DOHH2 (cell line): ENCODE measurements around the gene SLC22A31.
"Not testable (repeated sequence)": the region's sequence is repeated elsewhere in the genome, so short reads cannot be mapped to it uniquely, and the experiment has no call there.

Experiments
- H3F3A ChIP-seq: fragments of 200-600 bp; sonication (generic), shearing (Covaris generic); 2 replicates; pipeline ENCODE4 v1.6.0; 2016; ENCODE audit warnings: antibody characterized with exemption, mild to moderate bottlenecking; ENCODE audit not compliant: control insufficient read depth, insufficient read depth
- H3K27ac ChIP-seq: fragments of 200-600 bp; sonication (generic); 2 replicates; pipeline ENCODE4 v1.5.1; 2014; ENCODE audit warnings: low read depth, mild to moderate bottlenecking, low read length, moderate library complexity
- H3K27me3 ChIP-seq: fragments of 200-600 bp; sonication (generic); 2 replicates; pipeline ENCODE4 v1.6.1; 2014; ENCODE audit warnings: mild to moderate bottlenecking, low read length, mixed read lengths; ENCODE audit not compliant: control insufficient read depth
- H3K36me3 ChIP-seq: fragments of 200-600 bp; sonication (generic); 2 replicates; pipeline ENCODE4 v1.6.1; 2014; ENCODE audit warnings: mild to moderate bottlenecking, low read length, moderate library complexity, mixed read lengths; ENCODE audit not compliant: control insufficient read depth
- H3K4me1 ChIP-seq: fragments of 200-600 bp; sonication (generic); 2 replicates; pipeline ENCODE4 v1.6.1; 2014; ENCODE audit warnings: mild to moderate bottlenecking, low read length, mixed read lengths; ENCODE audit not compliant: control insufficient read depth
- H3K4me2 ChIP-seq: fragments of 200-600 bp; sonication (generic); 2 replicates; pipeline ENCODE4 v1.6.0; 2014; ENCODE audit warnings: mild to moderate bottlenecking, low read length, moderate library complexity
- H3K4me3 ChIP-seq: fragments of 200-600 bp; sonication (generic); 2 replicates; pipeline ENCODE4 v1.5.1; 2014; ENCODE audit warnings: mild to moderate bottlenecking, low read length, mixed read lengths
- H3K79me2 ChIP-seq: fragments of 200-600 bp; sonication (generic); 2 replicates; pipeline ENCODE4 v1.6.1; 2014; ENCODE audit warnings: mild to moderate bottlenecking, low read length, mixed read lengths; ENCODE audit not compliant: control insufficient read depth
- H3K9me2 ChIP-seq: fragments of 200-600 bp; sonication (generic); replicated peaks from 2 replicates; pipeline ENCODE4 v1.6.1; 2014; ENCODE audit warnings: mild to moderate bottlenecking, low read length, mixed read lengths; ENCODE audit not compliant: control insufficient read depth
- H3K9me3 ChIP-seq: fragments of 200-600 bp; sonication (generic); 2 replicates; pipeline ENCODE4 v1.6.1; 2014; ENCODE audit warnings: antibody characterized with exemption, low read length, mixed read lengths; ENCODE audit not compliant: control insufficient read depth, insufficient read depth
- H4K20me1 ChIP-seq: fragments of 200-600 bp; sonication (generic); 2 replicates; pipeline ENCODE4 v1.6.0; 2014; ENCODE audit warnings: low read depth, mild to moderate bottlenecking, antibody characterized with exemption, low read length, moderate library complexity; ENCODE audit not compliant: control insufficient read depth, insufficient read depth
- EZH2phosphoT487 ChIP-seq: fragments of 200-600 bp; sonication (generic); IDR thresholded peaks from 2 replicates; pipeline ENCODE4 v1.6.1; 2017; ENCODE audit warnings: borderline replicate concordance, mild to moderate bottlenecking, antibody characterized with exemption, low read length, moderate library complexity, mixed read lengths
- TF ChIP-seq, protein P1 (sequence below): fragments of 200-600 bp; sonication (generic); IDR thresholded peaks from one replicate; pipeline ENCODE4 v1.5.1; 2014; ENCODE audit warnings: antibody characterized with exemption, mild to moderate bottlenecking, low read depth, low read length; ENCODE audit not compliant: poor library complexity, severe bottlenecking

Gene SLC22A31

DNA sequence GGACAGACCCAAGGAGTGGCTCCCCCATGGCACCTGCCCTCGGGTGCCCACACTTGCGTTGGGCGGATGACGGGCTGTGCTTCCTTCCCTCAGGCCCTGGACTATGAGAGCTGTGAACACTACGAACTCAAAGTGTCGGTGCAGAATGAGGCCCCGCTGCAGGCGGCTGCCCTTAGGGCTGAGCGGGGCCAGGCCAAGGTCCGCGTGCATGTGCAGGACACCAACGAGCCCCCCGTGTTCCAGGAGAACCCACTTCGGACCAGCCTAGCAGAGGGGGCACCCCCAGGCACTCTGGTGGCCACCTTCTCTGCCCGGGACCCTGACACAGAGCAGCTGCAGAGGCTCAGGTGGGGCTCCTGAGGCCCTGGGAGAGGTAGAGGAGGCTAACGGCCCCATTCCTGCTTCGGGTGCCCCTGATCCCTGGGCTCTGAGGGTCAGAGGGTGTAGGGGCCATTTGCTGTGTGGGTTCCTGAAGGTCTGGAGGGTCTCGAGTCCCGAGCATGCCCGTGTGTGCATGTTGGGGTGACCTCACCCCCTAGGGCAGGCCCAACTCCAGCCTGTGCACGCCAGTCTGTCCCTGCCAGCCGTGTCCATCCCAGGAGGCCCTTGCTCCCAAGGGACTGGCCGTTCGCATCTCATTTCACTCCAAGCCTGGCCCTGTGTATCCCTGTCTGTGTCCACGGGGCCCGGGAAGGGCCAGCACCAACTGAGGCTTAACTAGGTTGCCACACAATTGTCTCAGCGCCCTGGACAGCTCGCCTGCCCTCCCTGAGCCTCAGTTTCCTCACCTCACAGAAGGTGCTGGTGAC, 10.0 kb downstream of the SLC22A31 start:
- Histone ChIP-seq H3K27ac (no peak overlapping the region), H3F3A (peaks cover 17% of the 10 kb centered on the region), H3K27me3 (no peaks in the 10 kb centered on the region), H3K4me3 (no peak overlapping the region), H3K4me1 (peaks cover 4% of the 10 kb centered on the region; the same call in 1 of the 2 replicates), H3K4me2 (no peak overlapping the region), H3K36me3 (no peaks in the 10 kb centered on the region), H3K79me2 (no peaks in the 10 kb centered on the region), H4K20me1 (no peaks in the 10 kb centered on the region), H3K9me3 (no peaks in the 10 kb centered on the region), H3K9me2 (no peaks in the 10 kb centered on the region)
- no peak for TF ChIP-seq EZH2phosphoT487

DNA sequence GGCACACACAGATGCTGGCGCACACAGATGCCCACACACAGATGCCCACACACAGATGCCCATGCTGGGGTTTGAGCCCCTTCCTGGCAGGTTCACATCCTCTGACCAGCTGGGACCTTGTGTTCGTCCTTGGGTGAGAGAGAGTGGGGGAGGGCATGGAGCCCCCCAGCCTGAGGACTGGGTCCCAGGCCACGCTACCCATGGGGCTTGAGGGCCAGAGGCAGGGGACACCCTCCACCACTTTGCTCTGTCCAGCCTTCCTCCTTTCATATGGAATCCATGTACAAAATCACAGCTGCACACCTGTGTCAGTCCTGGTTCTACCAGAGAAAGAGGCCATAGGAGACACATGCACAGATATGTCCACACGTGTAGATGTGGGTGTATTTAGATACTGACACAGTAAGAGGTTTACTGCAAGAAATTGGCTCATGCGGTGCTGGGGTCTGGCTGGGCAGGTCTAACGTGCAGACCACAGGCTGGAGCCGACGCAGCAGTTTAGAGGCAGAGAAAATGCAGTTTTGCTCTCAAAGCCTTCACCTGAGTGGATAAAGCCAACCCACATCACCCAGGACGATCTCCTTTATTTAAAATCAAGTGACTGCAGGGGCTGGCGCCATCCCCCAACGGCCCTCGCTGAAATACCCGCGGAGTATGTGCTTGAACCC, 10.8 kb downstream of the SLC22A31 start:
- H3K36me3 ChIP-seq, result no peaks in the 10 kb centered on the region
- no peaks in the 10 kb centered on the region for H4K20me1 ChIP-seq
- no peaks in the 10 kb centered on the region for H3K9me3 ChIP-seq
- no peak overlapping the region for H3K4me2 ChIP-seq
- peaks cover 17% of the 10 kb centered on the region for H3F3A ChIP-seq
- H3K79me2 ChIP-seq, result no peaks in the 10 kb centered on the region
- no peak overlapping the region for H3K27ac ChIP-seq
- no peak for TF ChIP-seq EZH2phosphoT487
- TF ChIP-seq, protein P1, sequence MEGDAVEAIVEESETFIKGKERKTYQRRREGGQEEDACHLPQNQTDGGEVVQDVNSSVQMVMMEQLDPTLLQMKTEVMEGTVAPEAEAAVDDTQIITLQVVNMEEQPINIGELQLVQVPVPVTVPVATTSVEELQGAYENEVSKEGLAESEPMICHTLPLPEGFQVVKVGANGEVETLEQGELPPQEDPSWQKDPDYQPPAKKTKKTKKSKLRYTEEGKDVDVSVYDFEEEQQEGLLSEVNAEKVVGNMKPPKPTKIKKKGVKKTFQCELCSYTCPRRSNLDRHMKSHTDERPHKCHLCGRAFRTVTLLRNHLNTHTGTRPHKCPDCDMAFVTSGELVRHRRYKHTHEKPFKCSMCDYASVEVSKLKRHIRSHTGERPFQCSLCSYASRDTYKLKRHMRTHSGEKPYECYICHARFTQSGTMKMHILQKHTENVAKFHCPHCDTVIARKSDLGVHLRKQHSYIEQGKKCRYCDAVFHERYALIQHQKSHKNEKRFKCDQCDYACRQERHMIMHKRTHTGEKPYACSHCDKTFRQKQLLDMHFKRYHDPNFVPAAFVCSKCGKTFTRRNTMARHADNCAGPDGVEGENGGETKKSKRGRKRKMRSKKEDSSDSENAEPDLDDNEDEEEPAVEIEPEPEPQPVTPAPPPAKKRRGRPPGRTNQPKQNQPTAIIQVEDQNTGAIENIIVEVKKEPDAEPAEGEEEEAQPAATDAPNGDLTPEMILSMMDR, result no peak
- no peak overlapping the region for H3K4me3 ChIP-seq
- H3K4me1 ChIP-seq, result peaks cover 4% of the 10 kb centered on the region; the same call in 1 of the 2 replicates
- no peaks in the 10 kb centered on the region for H3K9me2 ChIP-seq
- no peaks in the 10 kb centered on the region for H3K27me3 ChIP-seq

DNA sequence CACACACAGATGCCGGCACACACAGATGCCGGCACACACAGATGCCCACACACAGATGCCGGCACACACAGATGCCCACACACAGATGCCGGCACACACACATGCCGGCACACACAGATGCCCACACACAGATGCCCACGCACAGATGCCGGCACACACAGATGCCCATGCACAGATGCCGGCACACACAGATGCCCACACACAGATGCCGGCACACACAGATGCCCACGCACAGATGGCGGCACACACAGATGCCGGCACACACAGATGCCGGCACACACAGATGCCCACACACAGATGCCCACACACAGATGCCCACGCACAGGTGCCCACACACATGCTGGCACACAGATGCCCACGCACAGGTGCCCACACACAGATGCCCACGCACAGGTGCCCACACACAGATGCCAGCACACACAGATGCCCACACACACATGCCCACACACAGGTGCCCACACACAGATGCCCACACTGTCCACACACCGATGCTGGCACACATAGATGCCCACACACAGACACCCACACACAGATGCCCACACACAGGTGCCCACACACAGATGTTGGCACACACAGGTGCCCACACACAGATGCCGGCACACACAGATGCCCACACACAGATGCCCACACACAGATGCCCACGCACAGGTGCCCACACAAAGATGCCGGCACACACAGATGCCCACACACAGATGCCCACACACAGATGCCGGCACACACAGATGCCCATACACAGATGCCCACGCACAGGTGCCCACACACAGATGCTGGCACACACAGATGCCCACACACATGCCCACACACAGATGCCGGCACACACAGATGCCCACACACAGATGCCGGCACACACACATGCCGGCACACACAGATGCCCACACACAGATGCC, 11.6 kb downstream of the SLC22A31 start:
- H3K4me1 ChIP-seq, H3K4me2 ChIP-seq, H3K79me2 ChIP-seq, H3K4me3 ChIP-seq, H3K9me2 ChIP-seq, H3K27me3 ChIP-seq, H3K9me3 ChIP-seq, H3K36me3 ChIP-seq, H4K20me1 ChIP-seq, H3K27ac ChIP-seq: not testable (repeated sequence)
- peaks cover 17% of the 10 kb centered on the region for H3F3A ChIP-seq

DNA sequence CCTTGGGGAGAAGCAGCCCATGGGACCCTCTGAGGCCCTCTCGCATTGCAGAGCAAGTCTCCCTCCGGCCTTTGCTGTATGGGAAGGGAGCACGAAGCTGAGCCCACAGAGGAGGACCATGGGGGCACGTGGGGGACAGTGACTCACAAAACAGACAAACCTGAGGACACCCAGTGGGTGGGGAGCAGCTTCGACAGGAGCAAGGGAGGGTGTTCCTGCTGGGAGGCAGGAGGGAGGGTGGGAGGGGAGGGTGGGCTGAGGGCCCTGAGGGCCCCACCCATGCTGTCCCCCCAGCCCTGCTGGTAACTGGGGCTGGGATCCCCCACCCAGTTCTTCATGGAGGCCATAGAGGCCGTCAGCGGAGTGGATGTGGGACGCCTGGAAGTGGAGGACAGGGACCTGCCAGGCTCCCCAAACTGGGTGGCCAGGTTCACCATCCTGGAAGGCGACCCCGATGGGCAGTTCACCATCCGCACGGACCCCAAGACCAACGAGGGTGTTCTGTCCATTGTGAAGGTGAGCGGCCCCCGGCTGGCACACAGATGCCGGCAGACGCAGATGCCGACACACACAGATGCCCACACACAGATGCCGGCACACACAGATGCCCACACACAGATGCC, 12.5 kb downstream of the SLC22A31 start:
- H3K27me3 ChIP-seq, result no peaks in the 10 kb centered on the region
- H3K4me1 ChIP-seq, result peaks cover 4% of the 10 kb centered on the region; the same call in 1 of the 2 replicates
- no peaks in the 10 kb centered on the region for H3K9me3 ChIP-seq
- no peaks in the 10 kb centered on the region for H3K9me2 ChIP-seq
- no peak overlapping the region for H3K4me3 ChIP-seq
- H3K79me2 ChIP-seq, result no peaks in the 10 kb centered on the region
- no peaks in the 10 kb centered on the region for H4K20me1 ChIP-seq
- H3K36me3 ChIP-seq, result no peaks in the 10 kb centered on the region
- no peak overlapping the region for H3K27ac ChIP-seq
- H3F3A ChIP-seq, result peaks cover 17% of the 10 kb centered on the region
- TF ChIP-seq, protein P1, result no peak
- no peak for TF ChIP-seq EZH2phosphoT487
- H3K4me2 ChIP-seq, result no peak overlapping the region
